HG03460 (cell line): ENCODE data around the gene GPN1.
A peak's percentile ranks its signal among the peaks of the same experiment; 100 is the strongest.
"Not testable (repeated sequence)": the region's sequence is repeated elsewhere in the genome, so short reads cannot be mapped to it uniquely, and the experiment has no call there.

Experiments
- ATAC-seq: cut with Tn5 transposase; IDR thresholded peaks from one replicate; pipeline ENCODE4 v1.9.1; 2021; ENCODE audit not compliant: unreplicated experiment

GPN1 gene

DNA sequence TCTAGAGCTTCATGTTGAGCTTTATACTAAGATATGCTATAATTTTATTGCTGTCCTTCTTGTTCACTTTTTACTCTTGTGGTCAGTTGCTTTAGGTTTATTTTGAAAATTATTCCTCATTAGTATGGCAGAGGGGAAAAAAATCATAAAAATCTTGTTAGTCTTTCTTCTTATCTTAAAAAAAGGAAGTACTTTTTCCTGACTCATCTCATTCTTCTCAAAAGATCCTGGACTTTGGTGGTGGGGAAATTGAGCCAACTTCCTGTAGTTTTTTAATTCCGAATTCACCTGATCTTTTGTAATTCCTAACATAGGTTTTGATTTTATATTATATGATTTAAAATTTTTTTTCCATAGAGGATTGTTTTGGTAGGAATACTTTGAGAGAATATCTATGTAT lies 38.6 kb downstream of the GPN1 start:
- ATAC-seq: no peak

DNA sequence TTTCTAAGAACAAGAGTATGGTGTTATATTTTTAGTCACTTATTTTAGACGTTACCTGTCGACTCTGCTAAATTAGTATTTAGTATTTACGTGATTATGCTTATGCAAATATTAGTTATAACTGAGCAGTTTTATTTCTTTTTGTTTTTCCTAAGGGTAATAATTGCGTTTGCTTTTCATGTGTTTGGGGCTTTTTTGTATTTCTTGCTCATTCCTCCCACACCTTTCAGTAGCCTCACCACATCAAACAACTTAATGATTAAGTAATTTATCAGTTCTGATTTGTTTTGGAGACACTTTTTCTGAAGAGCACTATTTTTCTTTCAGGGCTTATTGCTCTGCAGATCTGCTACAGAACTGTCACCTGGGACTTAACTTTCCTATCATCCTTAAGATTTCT lies 42.4 kb downstream of the GPN1 start:
- no peak for ATAC-seq

DNA sequence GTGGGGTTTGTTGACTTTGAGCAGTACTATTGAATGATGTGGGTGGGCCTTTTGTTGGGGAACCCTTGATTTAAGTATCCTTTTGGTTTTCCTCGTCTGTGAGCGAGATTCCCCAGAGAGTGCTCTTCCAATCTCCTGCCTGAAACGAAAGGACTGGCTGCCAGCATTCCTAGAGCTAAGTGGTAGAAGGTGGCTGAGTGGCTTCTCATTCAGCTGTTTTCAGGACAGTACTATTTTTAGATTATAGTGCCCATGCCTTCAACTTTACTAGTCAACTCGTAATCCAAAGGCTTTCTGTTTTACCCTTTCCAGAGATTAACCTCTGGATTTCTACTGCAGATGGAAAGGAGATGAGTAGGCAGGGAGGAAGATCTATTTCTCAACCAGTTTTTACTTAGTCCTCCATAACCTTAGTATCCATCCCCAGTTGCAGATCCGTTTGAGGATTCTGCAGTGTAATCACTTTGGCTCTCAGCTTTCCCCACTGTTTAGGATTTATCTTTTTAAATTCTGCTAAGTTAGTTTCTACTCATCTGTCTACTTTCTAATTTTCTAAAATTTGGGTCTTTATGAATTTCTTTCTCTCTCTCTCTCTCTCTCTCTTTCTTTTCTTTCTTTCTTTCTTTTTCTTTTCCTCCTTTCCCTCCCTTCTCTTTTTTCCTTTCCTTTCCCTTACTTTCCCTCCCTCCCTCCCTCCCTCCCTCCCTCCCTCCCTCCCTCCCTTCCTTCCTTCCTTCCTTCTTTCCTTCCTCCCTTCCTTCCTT lies 44.1 kb downstream of the GPN1 start:
- ATAC-seq: no peak

DNA sequence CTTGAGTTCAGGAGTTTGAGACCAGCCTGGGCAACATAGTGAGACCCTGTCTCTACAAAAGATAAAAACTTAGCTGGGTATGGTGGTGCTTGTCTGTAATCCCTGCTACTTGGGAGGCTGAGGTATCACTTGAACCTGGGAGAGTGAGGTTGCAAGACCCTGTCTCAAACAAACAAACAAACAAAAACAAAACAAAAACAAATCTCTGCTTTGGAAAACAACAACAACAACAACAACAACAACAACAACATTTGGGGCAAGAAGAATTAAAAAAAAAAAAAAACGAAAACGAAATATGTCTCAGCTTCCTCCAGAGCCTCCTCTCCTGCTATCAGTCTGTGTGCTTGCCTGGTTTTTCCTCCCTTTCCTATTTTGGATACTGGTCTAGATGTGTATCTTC lies 51.7 kb downstream of the GPN1 start:
- ATAC-seq: no peak

DNA sequence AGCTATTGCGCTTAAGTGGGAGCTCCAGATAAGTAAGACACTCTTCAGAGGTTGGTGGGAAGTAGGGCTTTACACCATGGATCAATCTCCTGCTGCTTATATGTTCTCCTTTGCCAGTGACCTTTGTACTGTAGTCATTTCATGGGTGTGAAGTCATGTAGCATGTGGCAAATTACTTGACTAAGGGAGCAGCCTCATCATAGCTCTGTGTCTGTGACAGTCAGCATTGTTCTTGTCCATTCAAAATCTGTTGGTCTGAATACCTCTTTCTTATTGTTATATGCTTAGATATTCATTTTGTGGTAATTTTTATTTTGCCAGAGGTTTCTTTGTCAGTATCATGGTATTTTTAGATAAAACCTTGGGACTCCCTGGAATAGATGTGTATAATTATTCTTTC lies 53.0 kb downstream of the GPN1 start:
- no peak for ATAC-seq

DNA sequence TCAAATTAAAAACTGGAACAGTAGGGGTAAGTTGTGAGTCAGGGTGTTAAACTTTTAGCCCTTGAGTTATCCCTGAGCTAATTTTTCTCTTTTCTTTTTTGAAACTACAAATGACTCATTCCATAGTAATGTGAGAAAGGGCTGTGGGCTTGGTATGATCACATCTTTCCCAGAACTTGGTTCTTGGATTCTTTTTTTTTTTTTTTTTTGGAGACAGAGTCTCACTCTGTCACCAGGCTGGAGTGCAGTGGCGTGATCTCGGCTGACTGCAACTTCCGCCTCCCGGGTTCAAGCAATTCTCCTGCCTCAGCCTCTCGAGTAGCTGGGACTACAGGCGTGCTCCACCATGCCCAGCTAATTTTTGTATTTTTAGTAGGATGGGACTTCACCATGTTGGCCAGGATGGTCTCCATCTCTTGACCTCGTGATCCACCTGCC lies 53.5 kb downstream of the GPN1 start:
- ATAC-seq: not testable (repeated sequence)

DNA sequence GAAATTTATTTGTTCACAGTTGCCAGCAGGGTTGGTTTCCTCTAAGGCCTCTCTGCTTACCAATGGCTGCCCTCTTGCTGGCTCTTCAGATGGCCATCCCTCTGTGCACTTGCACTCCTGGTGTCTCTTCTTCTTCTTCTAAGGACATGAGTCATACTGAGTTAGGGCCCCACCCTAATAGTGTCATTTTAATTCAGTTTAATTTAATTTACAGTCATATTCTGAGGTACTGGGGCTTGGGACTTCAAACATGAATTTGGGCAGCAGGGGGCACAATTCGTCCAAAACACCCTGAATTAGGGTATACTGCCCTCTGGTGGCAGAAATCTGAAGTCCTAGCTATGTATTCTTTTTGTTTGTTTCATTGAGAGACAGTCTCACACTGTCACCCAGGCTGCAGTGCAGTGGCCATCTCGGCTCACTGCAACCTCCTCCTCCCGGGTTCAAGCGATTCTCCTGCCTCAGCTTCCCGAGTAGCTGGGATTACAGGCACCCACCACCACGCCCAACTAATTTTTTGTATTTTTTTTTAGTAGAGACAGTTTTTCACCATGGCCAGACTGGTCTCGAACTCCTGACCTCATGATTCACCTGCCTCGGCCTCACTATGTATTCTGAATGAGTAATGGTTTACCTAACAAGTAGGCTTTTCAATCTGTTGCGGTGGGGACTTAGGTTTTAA lies 54.7 kb downstream of the GPN1 start:
- ATAC-seq: peak; percentile 80

DNA sequence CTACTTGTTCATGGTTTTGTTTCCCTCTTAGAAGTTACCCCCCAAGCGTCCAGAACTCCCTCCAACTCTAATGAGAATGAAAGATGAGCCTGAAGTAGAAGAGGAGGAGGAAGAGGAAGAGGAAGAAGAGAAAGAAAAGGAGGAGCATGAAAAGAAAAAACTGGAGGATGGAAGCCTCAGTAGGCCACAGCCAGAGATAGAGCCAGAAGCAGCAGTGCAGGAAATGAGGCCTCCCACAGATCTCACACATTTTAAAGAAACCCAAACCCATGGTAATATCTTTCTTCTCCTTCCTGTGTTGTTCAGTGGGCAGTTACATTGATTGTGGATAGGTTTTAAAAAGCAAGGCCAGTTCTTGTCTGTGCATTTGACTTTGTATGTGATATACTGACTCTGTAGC lies 56.2 kb downstream of the GPN1 start:
- ATAC-seq: not testable (repeated sequence)

DNA sequence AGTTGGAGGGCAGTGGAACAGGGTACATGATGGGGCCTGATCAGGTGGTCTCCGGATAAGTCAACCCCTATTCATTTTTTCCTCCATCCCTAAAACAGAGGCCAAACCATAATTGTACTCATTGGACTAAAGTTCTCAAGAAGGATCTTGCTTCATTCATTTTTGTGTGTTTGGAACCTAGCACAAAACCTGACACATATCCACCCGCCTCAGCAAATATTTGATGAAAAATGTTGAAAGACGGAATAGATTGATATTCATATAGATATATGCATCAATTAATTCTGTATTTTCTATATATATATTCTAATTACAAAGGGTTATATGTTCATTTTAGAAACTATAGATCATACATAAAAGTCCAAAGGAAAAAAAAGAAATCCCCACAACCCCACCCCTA lies 56.7 kb downstream of the GPN1 start:
- no peak for ATAC-seq

DNA sequence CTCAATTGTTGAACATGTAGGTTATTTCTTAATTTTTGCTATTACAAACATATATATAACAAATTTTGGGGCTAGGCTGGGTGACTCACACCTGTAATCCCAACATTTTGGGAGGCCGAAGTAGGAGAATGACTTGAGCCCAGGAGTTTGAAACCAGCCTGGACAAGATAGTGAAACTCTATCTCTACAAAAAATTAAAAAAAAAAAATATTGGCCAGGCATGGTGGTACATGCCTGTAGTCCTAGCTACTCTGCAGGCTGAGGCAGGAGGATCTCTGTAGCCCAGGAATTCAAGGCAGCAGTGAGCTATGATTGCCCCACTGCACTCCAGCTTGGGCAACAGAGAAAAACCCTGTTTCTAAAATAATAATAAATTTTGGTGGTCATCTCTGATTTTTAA lies 58.4 kb downstream of the GPN1 start:
- ATAC-seq: no peak

DNA sequence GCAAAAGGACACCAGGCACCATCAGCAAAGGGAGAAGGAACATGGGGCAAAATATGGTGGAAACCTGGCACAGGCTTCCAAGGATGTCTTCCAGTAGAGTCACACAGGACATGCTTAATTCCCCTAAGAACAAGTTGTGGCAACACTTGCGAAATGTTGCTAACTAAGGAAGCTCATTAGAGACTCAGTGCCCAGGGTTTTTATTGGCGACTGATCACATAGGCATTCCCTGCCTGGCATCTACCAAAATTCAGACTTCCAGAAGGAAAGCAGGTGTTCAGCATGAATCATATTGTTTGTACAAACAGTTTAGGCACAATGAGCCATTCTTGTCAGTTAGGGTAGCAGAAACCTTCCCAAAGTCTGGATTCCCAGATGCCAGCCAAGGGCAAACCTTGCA lies 60.6 kb downstream of the GPN1 start:
- no peak for ATAC-seq

DNA sequence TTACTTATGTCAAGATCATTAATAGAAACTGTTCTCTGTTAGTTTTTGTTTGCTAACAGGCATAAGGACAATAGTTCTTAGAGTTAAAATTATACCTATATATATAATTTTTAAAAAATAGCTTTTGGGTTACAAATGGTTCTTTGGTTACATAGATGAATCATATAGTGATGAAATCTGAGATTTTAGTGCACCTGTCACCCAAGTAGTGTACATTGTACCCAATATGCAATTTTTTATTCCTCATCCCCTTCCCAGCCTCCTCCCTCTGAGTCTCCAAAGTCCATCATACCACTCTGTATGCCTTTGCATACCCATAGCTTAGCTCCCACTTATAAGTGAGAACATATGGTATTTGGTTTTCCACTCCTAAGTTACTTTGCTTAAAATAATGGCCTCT lies 61.2 kb downstream of the GPN1 start:
- no peak for ATAC-seq

DNA sequence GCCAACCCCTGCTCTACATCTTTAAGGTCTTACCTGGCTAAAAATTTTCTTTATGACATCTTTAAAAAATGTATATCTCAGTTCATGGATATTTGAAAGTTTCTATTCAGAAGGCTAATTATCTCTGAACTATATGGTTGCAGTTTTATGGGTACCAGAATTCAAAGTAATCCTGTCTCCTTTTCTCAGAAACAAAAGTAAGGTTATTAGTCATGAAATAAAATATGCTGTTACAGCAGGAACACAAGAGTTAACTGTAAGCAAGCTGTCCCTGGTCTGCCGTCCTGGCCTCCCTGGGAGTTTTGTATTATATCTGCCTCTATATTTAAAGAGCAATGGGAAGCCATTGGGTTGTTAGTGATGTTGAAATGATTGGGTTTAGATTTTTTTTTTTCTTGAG lies 68.8 kb downstream of the GPN1 start:
- no peak for ATAC-seq
